ENCODE data around the gene PSKH1. TPM values are rescaled to one million over a fixed set of nuclear protein-coding genes. Genes with fewer than 3 reads are reported as not detected.
A peak's percentile ranks its signal among the peaks of the same experiment; 100 is the strongest.

PSKH1 gene
- total and polyA plus RNA-seq, 4 experiments from 2014 or later: 19.4 to 25.3 (median 23.7) TPM

DNA sequence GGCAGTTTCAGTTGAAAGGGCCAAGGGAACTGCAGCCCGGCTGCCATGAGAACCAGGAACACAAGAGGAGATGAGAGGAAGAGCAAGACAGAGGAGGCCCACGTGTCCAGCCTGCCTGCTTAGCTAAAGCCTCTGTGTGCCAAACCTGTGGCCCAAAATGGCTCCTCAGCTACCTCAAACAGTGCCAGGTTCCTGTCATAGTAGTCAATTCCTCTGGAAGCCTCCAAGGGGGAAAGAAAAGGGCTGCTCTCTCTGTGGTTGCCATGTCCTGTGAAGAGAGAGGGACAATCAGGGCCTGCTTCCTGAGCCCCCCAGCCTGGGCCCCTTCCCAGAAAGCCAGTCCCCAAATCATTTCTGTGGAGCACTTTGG lies 70.2 kb downstream of the PSKH1 start:
- Histone ChIP-seq H3K4me3 (ENCODE audit: low read length in 2 of 2) (no peak overlapping the region), H3K9me3 (ENCODE audit: control insufficient read depth in 1 of 2, low read length in 2 of 2) (no peaks in the 10 kb centered on the region), H3K27me3 (ENCODE audit: insufficient read depth, low read length) (no peaks in the 10 kb centered on the region), H3K27ac (ENCODE audit: low read depth, low read length) (no peak overlapping the region), H3K4me1 (ENCODE audit: insufficient read depth, low read length) (peaks cover 17% of the 10 kb centered on the region), H3K36me3 (ENCODE audit: insufficient read depth, low read length) (peaks cover 18% of the 10 kb centered on the region)
- Mint-ChIP-seq H3K4me1 (peaks cover 9 to 28% (median 15%) of the 10 kb centered on the region in 4 donors), H3K4me3 (peak overlapping the region in 1 of 8 donors; percentile 20), H3K36me3 (peaks cover 12 to 19% of the 10 kb centered on the region in 2 donors), H3K9me3 (peaks cover 0 to 1% (median 0%) of the 10 kb centered on the region in 8 donors), H3K27me3 (no peaks in the 10 kb centered on the region), H3K27ac (no peak overlapping the region)
- no peak for DNase-seq
- intact Hi-C loops (cut with micrococcal nuclease): no loop called here
- POLR2A ChIA-PET (ENCODE audit: partially characterized antibody): interaction anchor here (0.9 to 1.0 kb wide), 2 partner anchors 22 to 27 kb away, joined by 3 to 4 read pairs; no protein-coding TSS in a partner anchor
- CTCF ChIA-PET (ENCODE audit: partially characterized antibody): interaction anchor here (0.6 to 1.7 kb wide), 3 partner anchors 21 to 97 kb away, joined by 3 read pairs; no protein-coding TSS in a partner anchor

DNA sequence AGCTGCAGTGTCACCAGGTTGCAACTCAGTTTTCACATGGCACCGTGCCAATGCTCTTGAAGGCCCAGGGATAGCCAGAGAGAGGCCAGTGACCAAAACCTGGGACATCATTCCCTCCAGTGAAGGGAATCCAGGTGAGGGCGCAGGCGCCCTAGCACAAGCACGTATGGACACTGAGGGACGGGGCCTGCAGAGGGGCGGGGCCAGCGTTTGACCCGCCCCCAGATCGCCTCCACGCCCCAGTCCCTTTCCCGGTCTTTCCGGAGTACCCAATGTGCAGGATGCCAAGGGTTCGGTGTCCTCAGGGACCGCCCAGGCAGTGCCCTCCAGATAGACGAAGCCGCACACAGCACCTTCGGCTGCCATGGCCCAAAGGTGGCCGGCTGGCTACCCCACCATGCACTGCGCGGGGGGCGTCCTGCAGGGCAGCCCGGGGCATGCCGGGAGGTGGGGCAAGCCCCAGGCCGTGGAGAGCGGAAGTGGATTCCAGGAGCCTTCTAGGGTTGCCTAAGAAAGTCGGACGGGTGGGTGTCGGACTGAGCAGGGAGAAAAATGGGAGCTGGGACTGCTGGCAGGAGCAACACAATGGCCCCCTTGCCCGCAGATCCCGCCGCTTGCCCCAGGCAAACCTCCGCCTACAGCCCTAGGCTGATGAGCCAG lies 70.7 kb downstream of the PSKH1 start:
- no peaks in the 10 kb centered on the region for H3K27me3 ChIP-seq (ENCODE audit: insufficient read depth, low read length)
- POLR2A ChIA-PET (ENCODE audit: partially characterized antibody): interaction anchor here (1.0 kb wide), 1 partner anchor 23 kb away, joined by 4 read pairs; no protein-coding TSS in a partner anchor
- Mint-ChIP-seq H3K36me3 (peaks cover 9 to 14% of the 10 kb centered on the region in 2 donors), H3K27ac (no peak overlapping the region), H3K4me3 (no peak overlapping the region), H3K27me3 (no peaks in the 10 kb centered on the region), H3K4me1 (peaks cover 9 to 28% (median 15%) of the 10 kb centered on the region in 4 donors), H3K9me3 (no peaks in the 10 kb centered on the region)
- no peak for DNase-seq
- no peak overlapping the region for H3K4me3 ChIP-seq (ENCODE audit: low read length in 2 of 2)
- intact Hi-C loops (cut with micrococcal nuclease): no loop called here
- CTCF ChIA-PET (ENCODE audit: partially characterized antibody): interaction anchor here (0.8 to 1.7 kb wide), 3 partner anchors 21 to 101 kb away, joined by 3 to 4 read pairs (median 3); no protein-coding TSS in a partner anchor
- H3K9me3 ChIP-seq (ENCODE audit: control insufficient read depth in 1 of 2, low read length in 2 of 2): no peaks in the 10 kb centered on the region
- no peak overlapping the region for H3K27ac ChIP-seq (ENCODE audit: low read depth, low read length)
- peaks cover 17% of the 10 kb centered on the region for H3K4me1 ChIP-seq (ENCODE audit: insufficient read depth, low read length)
- peaks cover 13% of the 10 kb centered on the region for H3K36me3 ChIP-seq (ENCODE audit: insufficient read depth, low read length)

DNA sequence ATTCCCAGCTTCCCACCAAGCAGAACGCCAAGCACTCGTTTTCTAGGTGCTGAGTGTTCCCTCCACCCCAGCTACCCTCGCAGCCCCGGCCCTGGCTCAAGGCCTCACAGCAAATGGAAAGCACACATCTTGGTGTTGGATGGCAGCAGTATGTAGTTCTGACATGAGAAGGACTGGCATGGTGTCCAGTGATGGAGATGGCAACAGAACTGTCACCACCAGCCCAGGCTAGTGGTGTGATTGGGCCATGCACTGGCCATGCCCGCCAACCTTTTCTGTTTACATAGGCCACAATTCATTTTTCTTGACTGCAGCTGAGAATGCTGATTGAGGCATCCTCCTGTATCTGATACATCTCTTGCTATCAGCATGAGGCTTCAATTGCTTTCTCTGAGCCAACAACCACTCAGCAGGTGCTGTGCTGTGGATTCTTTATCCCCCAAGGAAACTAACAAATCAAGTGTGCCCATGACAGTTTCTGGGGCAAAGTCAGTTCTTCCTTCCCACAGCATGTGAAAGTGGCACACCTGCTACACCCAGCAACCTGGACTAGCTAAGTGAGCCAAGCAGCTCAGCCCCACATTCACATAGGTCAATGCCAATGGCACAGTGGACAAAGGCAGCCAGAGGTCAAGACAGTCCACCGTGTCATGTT lies 71.5 kb downstream of the PSKH1 start:
- H3K27ac Mint-ChIP-seq: peak overlapping the region in 2 of 7 donors; percentile 59 to 74
- CTCF ChIA-PET (ENCODE audit: partially characterized antibody): interaction anchor here (1.0 to 1.7 kb wide), 2 partner anchors 22 to 100 kb away, joined by 3 to 4 read pairs; no protein-coding TSS in a partner anchor

DNA sequence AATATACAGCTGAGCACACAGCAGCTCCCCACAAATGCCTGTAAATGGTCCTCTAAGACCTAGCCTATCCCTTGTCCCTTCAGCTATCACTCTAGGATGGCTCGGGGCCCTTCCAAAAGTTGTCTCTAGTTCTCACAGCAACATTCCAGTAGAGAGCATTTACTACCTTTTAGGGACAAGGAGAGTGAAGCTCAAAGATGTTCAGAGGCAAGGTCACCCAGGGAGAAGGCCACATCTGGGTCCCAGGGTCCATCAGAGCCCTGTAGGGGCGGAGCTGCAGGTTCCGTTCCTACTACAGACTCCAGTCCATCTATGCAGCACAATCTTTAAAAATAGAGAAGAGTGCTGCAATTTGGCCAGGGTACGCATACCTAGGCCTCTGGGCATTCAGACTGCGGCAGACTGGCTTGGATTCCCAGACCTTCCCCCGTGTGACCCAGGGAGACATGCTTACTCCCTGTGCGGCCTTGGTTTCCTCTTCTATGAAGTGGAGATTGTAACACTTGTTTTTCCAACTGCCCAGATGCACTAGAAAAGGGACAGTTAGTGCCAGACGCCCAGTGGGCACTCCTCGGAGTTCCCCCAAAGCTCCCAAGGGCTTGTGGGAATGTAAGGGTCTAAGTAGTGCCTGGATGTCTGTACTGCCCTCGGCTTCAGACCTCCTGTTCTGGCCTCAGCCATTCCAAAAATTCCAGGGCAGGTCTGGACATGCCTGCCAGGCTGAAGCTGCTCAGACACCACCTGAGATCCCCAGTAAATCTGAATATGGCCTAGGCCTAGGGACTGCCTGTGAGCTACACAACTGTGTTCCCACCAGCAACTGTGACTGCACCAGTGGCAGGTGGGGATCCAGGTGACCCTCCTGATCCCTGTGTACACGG lies 72.9 kb downstream of the PSKH1 start:
- peak overlapping the region in 2 of 8 donors; percentile 42 to 97 for H3K4me3 Mint-ChIP-seq

More for the DNA sequence above, 71.5 kb downstream of the PSKH1 start:
- Mint-ChIP-seq H3K27me3 (no peaks in the 10 kb centered on the region), H3K4me3 (peak overlapping the region in 1 of 8 donors; percentile 39), H3K9me3 (no peaks in the 10 kb centered on the region), H3K4me1 (peaks cover 12 to 36% (median 19%) of the 10 kb centered on the region in 4 donors), H3K36me3 (peaks cover 12% of the 10 kb centered on the region in 2 donors)
- no peaks in the 10 kb centered on the region for H3K27me3 ChIP-seq (ENCODE audit: insufficient read depth, low read length)
- DNase-seq: no peak
- intact Hi-C loops (cut with micrococcal nuclease): no loop called here
- no peak overlapping the region for H3K27ac ChIP-seq (ENCODE audit: low read depth, low read length)
- H3K4me3 ChIP-seq (ENCODE audit: low read length in 2 of 2): no peak overlapping the region
- POLR2A ChIA-PET (ENCODE audit: partially characterized antibody): no interaction called here
- H3K9me3 ChIP-seq (ENCODE audit: control insufficient read depth in 1 of 2, low read length in 2 of 2): no peaks in the 10 kb centered on the region
- peaks cover 10% of the 10 kb centered on the region for H3K36me3 ChIP-seq (ENCODE audit: insufficient read depth, low read length)
- H3K4me1 ChIP-seq (ENCODE audit: insufficient read depth, low read length): peaks cover 17% of the 10 kb centered on the region

DNA sequence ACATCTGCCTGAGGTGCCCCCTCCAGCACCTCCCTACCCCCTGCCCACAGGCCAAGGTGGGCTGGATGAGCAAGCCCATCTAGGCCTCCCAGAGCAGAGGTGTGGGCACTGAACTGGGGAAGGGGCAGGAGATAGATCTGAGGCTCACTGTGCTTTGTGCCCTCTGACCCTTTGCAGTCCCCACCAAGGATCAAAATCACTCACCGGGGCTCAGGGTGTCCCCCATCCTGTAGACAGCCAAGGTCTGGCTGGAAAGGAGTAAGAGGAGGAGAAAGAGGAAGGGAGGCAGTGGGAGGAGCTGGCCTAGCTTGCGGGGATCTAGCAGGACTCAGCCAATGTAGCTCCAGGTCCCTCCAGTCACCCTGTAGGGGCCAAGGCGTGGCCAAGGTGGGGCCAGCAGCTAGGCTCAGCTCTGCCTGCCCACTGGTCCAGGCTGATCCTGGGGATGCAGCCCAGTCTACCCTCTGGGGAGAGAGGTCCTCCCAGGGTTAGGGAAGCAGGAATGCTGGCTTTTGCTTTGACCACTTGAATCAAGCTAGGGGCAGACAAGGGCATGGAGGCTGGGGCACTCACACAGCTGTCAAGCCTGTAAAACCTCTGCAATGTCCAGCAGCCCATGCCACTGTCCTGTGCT lies 73.6 kb downstream of the PSKH1 start:
- peaks cover 14 to 39% (median 20%) of the 10 kb centered on the region in 4 donors for H3K4me1 Mint-ChIP-seq
- Histone ChIP-seq H3K4me1 (ENCODE audit: insufficient read depth, low read length) (peaks cover 17% of the 10 kb centered on the region), H3K27me3 (ENCODE audit: insufficient read depth, low read length) (no peaks in the 10 kb centered on the region), H3K27ac (ENCODE audit: low read depth, low read length) (no peak overlapping the region), H3K36me3 (ENCODE audit: insufficient read depth, low read length) (no peaks in the 10 kb centered on the region), H3K4me3 (ENCODE audit: low read length in 2 of 2) (no peak overlapping the region), H3K9me3 (ENCODE audit: control insufficient read depth in 1 of 2, low read length in 2 of 2) (no peaks in the 10 kb centered on the region)
- ChIA-PET POLR2A (ENCODE audit: partially characterized antibody) (interaction anchor here (0.8 to 4.7 kb wide), 4 partner anchors 22 to 39 kb away, joined by 3 to 49 read pairs (median 4); partner anchors contain the start of gene PSMB10), CTCF (ENCODE audit: partially characterized antibody) (interaction anchor here (0.7 to 2.2 kb wide), 3 partner anchors 25 to 263 kb away, joined by 3 to 6 read pairs (median 5); no protein-coding TSS in a partner anchor)
- intact Hi-C loops (cut with micrococcal nuclease): no loop called here
- H3K27me3 Mint-ChIP-seq: no peaks in the 10 kb centered on the region
- no peaks in the 10 kb centered on the region for H3K9me3 Mint-ChIP-seq
- peaks cover 8 to 9% of the 10 kb centered on the region in 2 donors for H3K36me3 Mint-ChIP-seq
- DNase-seq: no peak
- H3K4me3 Mint-ChIP-seq: peak overlapping the region in 6 of 8 donors; percentile 88 to 98 (median 96)
- H3K27ac Mint-ChIP-seq: peak overlapping the region in 5 of 7 donors; percentile 68 to 94 (median 86)

More for the DNA sequence above, 72.9 kb downstream of the PSKH1 start:
- Histone ChIP-seq H3K36me3 (ENCODE audit: insufficient read depth, low read length) (peaks cover 6% of the 10 kb centered on the region), H3K9me3 (ENCODE audit: control insufficient read depth in 1 of 2, low read length in 2 of 2) (no peaks in the 10 kb centered on the region), H3K4me3 (ENCODE audit: low read length in 2 of 2) (no peak overlapping the region), H3K27ac (ENCODE audit: low read depth, low read length) (no peak overlapping the region), H3K4me1 (ENCODE audit: insufficient read depth, low read length) (peaks cover 17% of the 10 kb centered on the region), H3K27me3 (ENCODE audit: insufficient read depth, low read length) (no peaks in the 10 kb centered on the region)
- Mint-ChIP-seq H3K36me3 (peaks cover 10% of the 10 kb centered on the region in 2 donors), H3K27ac (no peak overlapping the region), H3K4me1 (peaks cover 14 to 39% (median 20%) of the 10 kb centered on the region in 4 donors), H3K27me3 (no peaks in the 10 kb centered on the region), H3K9me3 (no peaks in the 10 kb centered on the region)
- ChIA-PET POLR2A (ENCODE audit: partially characterized antibody) (interaction anchor here (0.8 to 4.7 kb wide), 4 partner anchors 23 to 40 kb away, joined by 3 to 49 read pairs (median 4); partner anchors contain the start of gene PSMB10), CTCF (ENCODE audit: partially characterized antibody) (interaction anchor here (0.9 to 2.2 kb wide), 4 partner anchors 24 to 83 kb away, joined by 3 to 6 read pairs (median 5); no protein-coding TSS in a partner anchor)
- DNase-seq: no peak
- intact Hi-C loops (cut with micrococcal nuclease): no loop called here

DNA sequence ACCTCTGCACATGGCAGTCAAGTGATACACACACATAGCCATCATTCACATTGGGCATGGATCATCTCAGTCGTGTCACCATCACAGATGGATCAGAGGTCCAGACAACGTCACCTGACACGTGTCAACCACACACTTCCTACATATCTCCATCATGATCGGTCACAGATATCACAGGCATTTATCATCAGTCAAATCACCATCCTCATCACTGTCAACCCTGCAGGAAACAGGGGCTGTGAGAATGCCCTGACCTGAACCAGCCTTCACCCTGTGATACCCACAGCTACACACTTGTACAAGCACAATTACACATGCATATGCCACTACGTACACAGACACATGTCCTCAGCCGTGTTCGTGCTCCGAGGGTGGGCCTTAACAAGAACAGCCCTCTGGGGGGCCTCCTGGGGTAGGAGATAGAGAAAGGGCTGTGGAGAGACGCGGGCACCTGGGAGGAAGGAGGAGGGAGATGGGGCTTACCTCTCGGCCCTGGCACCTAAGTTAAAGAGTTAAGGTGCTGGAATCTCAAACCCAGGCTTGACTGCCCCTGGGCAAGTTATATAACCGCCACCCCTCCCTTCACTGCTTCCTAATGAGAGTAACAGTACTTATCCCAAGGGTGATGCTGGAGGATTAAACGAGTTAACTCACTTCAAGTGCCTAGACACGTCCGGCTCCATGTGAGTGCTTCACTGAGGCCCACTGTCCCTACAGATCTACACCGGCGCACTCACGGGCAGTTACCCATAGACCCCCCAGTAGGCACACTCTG lies 74.3 kb downstream of the PSKH1 start:
- Histone ChIP-seq H3K4me1 (ENCODE audit: insufficient read depth, low read length) (peaks cover 17% of the 10 kb centered on the region), H3K27ac (ENCODE audit: low read depth, low read length) (peak overlapping the region; percentile 63), H3K36me3 (ENCODE audit: insufficient read depth, low read length) (no peaks in the 10 kb centered on the region), H3K9me3 (ENCODE audit: control insufficient read depth in 1 of 2, low read length in 2 of 2) (no peaks in the 10 kb centered on the region), H3K27me3 (ENCODE audit: insufficient read depth, low read length) (no peaks in the 10 kb centered on the region), H3K4me3 (ENCODE audit: low read length in 2 of 2) (peak overlapping the region; percentile 24 to 91)
- H3K36me3 Mint-ChIP-seq: peaks cover 7 to 9% of the 10 kb centered on the region in 2 donors
- H3K27me3 Mint-ChIP-seq: no peaks in the 10 kb centered on the region
- POLR2A ChIA-PET (ENCODE audit: partially characterized antibody): interaction anchor here (0.8 to 4.7 kb wide), 8 partner anchors 20 to 54 kb away, joined by 3 to 49 read pairs (median 4); partner anchors contain the start of gene PSMB10
- H3K9me3 Mint-ChIP-seq: no peaks in the 10 kb centered on the region
- intact Hi-C loops (cut with micrococcal nuclease): no loop called here
- peaks cover 14 to 39% (median 20%) of the 10 kb centered on the region in 4 donors for H3K4me1 Mint-ChIP-seq
- peak overlapping the region; percentile 68 to 97 (median 94) for H3K27ac Mint-ChIP-seq
- CTCF ChIA-PET (ENCODE audit: partially characterized antibody): interaction anchor here (0.7 to 2.2 kb wide), 4 partner anchors 25 to 263 kb away, joined by 3 to 6 read pairs (median 4); no protein-coding TSS in a partner anchor
- DNase-seq: peak; percentile 17 to 52 (median 25)
- H3K4me3 Mint-ChIP-seq: peak overlapping the region; percentile 88 to 98 (median 96)

All from CD4-positive, alpha-beta memory T cell (primary cell).